ENCODE results near the gene OPRM1.

GRCh38 chr6:154057098-154057497, 18.1 kb downstream of the OPRM1 start:
- no peak for TF ChIP-seq CTCF (IDR thresholded peaks at IDR 0.05)
- TF ChIP-seq POLR2A (IDR thresholded peaks at IDR 0.05): no peak

Data from Peyer's patch (tissue), 4 donors.